Heart left ventricle (tissue), 16 donors: Measurements from ENCODE around the gene SPEG. TPM values are rescaled to one million over a fixed set of nuclear protein-coding genes. Genes with fewer than 3 reads are reported as not detected.

Experiments used
- ATAC-seq, 4 donors: fragments of 200-7000 bp; cut with Tn5 transposase; one replicate each; pipeline ENCODE4 v1.9.1; 2020 to 2022; ENCODE audit warnings: moderate library complexity in 4 of 4, mild to moderate bottlenecking in 3 of 4, moderate number of reproducible peaks in 1 of 4
- DNase-seq, 5 donors: peaks; one replicate each; pipeline ENCODE4 v3.0.0-alpha.2; 2020
- H3K27ac ChIP-seq, 12 donors: fragments of 200-600 bp; sonication (generic) in 4 of 12; one replicate each; pipeline versions ENCODE4 v1.5.0 to v1.8.0; 2016 to 2022; ENCODE audit warnings: mild to moderate bottlenecking in 2 of 12
- H3K27me3 ChIP-seq, 9 donors: fragments of 200-600 bp; sonication (generic) in 2 of 9; one replicate each; pipeline versions ENCODE4 v1.5.1 to v1.8.0; 2016 to 2022; ENCODE audit warnings: mild to moderate bottlenecking in 3 of 9
- H3K36me3 ChIP-seq, 9 donors: fragments of 200-600 bp; sonication (generic) in 2 of 9; one replicate each; pipeline versions ENCODE4 v1.5.0 to v1.8.0; 2018 to 2022; ENCODE audit warnings: mild to moderate bottlenecking in 2 of 9
- H3K4me1 ChIP-seq, 12 donors: fragments of 200-600 bp; sonication (generic) in 4 of 12; one replicate each; pipeline versions ENCODE4 v1.5.0 to v1.8.0; 2016 to 2022; ENCODE audit warnings: mild to moderate bottlenecking in 3 of 12
- H3K4me3 ChIP-seq, 12 donors: fragments of 200-600 bp; sonication (generic) in 4 of 12; one replicate each; pipeline versions ENCODE4 v1.5.0 to v1.8.0; 2017 to 2022; ENCODE audit warnings: mild to moderate bottlenecking in 9 of 12, moderate library complexity in 4 of 12
- H3K9me3 ChIP-seq, 12 donors: fragments of 200-600 bp; sonication (generic) in 4 of 12; one replicate each; pipeline versions ENCODE4 v1.5.0 to v1.8.0; 2016 to 2022; ENCODE audit warnings: mild to moderate bottlenecking in 1 of 12
- CTCF ChIP-seq, 12 donors: fragments of 200-600 bp; sonication (generic) in 4 of 12; IDR thresholded peaks; one replicate each; pipeline versions ENCODE4 v1.5.0 to v1.8.0; 2018 to 2022; ENCODE audit warnings: antibody characterized with exemption in 12 of 12, mild to moderate bottlenecking in 5 of 12
- POLR2A ChIP-seq, 2 donors: fragments of 450-650 bp; IDR thresholded peaks; one replicate each; pipeline ENCODE4 v1.6.1; 2017; ENCODE audit warnings: antibody characterized with exemption in 2 of 2, mild to moderate bottlenecking in 2 of 2, moderate library complexity in 2 of 2
- WGBS, 4 donors: extraction: QIAGEN DNeasy Blood & Tissue Kit in 2 of 4; methylation state at CpG; one replicate each; pipeline versions ENCODE4 v1.1.5 to v1.1.7; 2013 to 2018; 5-methylcytosine and 5-hydroxymethylcytosine counted together
- intact Hi-C, 10 donors: fragments of 100-400 bp; cut with DNase I; formaldehyde crosslinking; loops; one replicate each; pipeline versions ENCODE4 v1.11.1 to v1.14.2; 2022
- polyA plus RNA-seq, 2 donors: library from polyadenylated mRNA; stranded (reverse); fragments of 200-250 nt; gene quantifications; one replicate each; pipeline ENCODE4 v1.2.3, GENCODE V29; 2013
- total RNA-seq, 9 donors: library from RNA; depleted of rRNA in 2 of 9; stranded (reverse); fragments of >200 nt in 2 of 9; fragmentation: NEBNext Ultra II Directional in 3 of 9; extraction: Animal tissue kit (Norgen Biotek cat#: 25700) in 3 of 9; gene quantifications; one replicate each; pipeline versions ENCODE4 v1.1.0 to v1.2.4, GENCODE V29; 2016 to 2023
- donor health status: ischemic (EF 13 %, LVEDD 7.1; RV severe dilation, severe dysfunction).
- donor health status: healthy with polysubstance abuse.
- donor health status: DM: no; HTN: yes; CAD: no.
- donor health status: DM: no; HTN: no; CAD: no.
- donor health status: ischemic (EF 25% LVEDD 6.9; RV normal size, moderate dysfunction).
- donor health status: ischemic (EF 25% LVEDD 5.7; RV mildly dilated, moderate dysfunction).
- donor health status: healthy.
- donor health status: DM: yes; HTN: yes; CAD: no.
- donor health status: ischemic (EF 35%, LVEDD 5.7; RV mildly dilated, moderate dysfunction).
- donor health status: nonischemic (EF 11% LVEDD 7.7; RV severe dilation, severe dysfunction).
- donor health status: DM: yes; HTN: yes; CAD: no.
- donor health status: PGD.
- donor health status: ischemic (EF 29% LVEDD 5.4; RV normal size, mild dysfunction).
- donor health status: nonischemic (EF 23%, LVEDD 6.1; RV moderate dilation, normal function).

The SPEG gene
- total and polyA plus RNA-seq, 11 donors, result 64.8 to 150 (median 108) TPM

GRCh38 chr2:219484343-219485200, 49.9 kb downstream of the SPEG start:
- Histone ChIP-seq H3K4me1 (peaks cover 0 to 43% (median 5%) of the 10 kb centered on the region in 12 donors), H3K9me3 (no peaks in the 10 kb centered on the region), H3K4me3 (peak overlapping the region in 8 of 12 donors; percentile 3 to 38 (median 24)), H3K27me3 (peaks cover 4 to 47% (median 14%) of the 10 kb centered on the region in 9 donors), H3K36me3 (peaks cover 0 to 44% (median 7%) of the 10 kb centered on the region in 9 donors), H3K27ac (peak overlapping the region in 4 of 12 donors; percentile 3 to 75 (median 20))
- TF ChIP-seq CTCF (IDR thresholded peaks at IDR 0.05) (no peak), POLR2A (IDR thresholded peaks at IDR 0.05) (no peak)
- 19 to 26% (median 20%) methylated on average over 8 to 89 of the region's 89 CpGs for WGBS, 4 donors
- intact Hi-C loops, result no loop called here
- DNase-seq, result no peak
- peak in 1 of 4 donors; percentile 7 for ATAC-seq

- intact Hi-C loops, result no loop called here
- no peaks in the 10 kb centered on the region for H3K9me3 ChIP-seq
- DNase-seq (no peak), ATAC-seq (no peak)
- no peak overlapping the region for H3K4me3 ChIP-seq
- peaks cover 0 to 40% (median 7%) of the 10 kb centered on the region in 9 donors for H3K36me3 ChIP-seq
- no peak for TF ChIP-seq CTCF (IDR thresholded peaks at IDR 0.05)
- no peak for TF ChIP-seq POLR2A (IDR thresholded peaks at IDR 0.05)
- peaks cover 0 to 43% (median 5%) of the 10 kb centered on the region in 12 donors for H3K4me1 ChIP-seq
- peaks cover 4 to 47% (median 14%) of the 10 kb centered on the region in 9 donors for H3K27me3 ChIP-seq
- H3K27ac ChIP-seq, result peak overlapping the region in 4 of 12 donors; percentile 3 to 75 (median 20)
- WGBS, 4 donors, result 63 to 77% (median 71%) methylated on average over 8 to 12 of the region's 12 CpGs
Observed at GRCh38 chr2:219485201-219485580, 50.5 kb downstream of the SPEG start.

GRCh38 chr2:219486380-219486959, 51.8 kb downstream of the SPEG start:
- DNase-seq, result no peak
- 37 to 56% (median 46%) methylated on average over 8 of the region's 8 CpGs for WGBS, 4 donors
- no peak for ATAC-seq
- Histone ChIP-seq H3K4me3 (no peak overlapping the region), H3K27me3 (peaks cover 4 to 47% (median 14%) of the 10 kb centered on the region in 9 donors), H3K4me1 (peaks cover 0 to 49% (median 6%) of the 10 kb centered on the region in 12 donors), H3K9me3 (no peaks in the 10 kb centered on the region), H3K27ac (peak overlapping the region in 2 of 12 donors; percentile 3 to 17), H3K36me3 (peaks cover 0 to 36% (median 4%) of the 10 kb centered on the region in 9 donors)
- TF ChIP-seq CTCF (IDR thresholded peaks at IDR 0.05) (no peak), POLR2A (IDR thresholded peaks at IDR 0.05) (no peak)
- intact Hi-C loops, result no loop called here
